KOPT-K1 (cell line): ENCODE measurements around the gene SLC14A1.

ENCODE experiments used
- H3K27ac ChIP-seq: fragments of 200-600 bp; sonication (generic); 2 replicates; pipeline ENCODE4 v1.5.1; 2016; ENCODE audit warnings: antibody characterized with exemption, mild to moderate bottlenecking, low read depth, low read length; ENCODE audit not compliant: poor library complexity, severe bottlenecking
- H3K36me3 ChIP-seq: fragments of 200-600 bp; sonication (generic); 2 replicates; pipeline ENCODE4 v1.5.1; 2017; ENCODE audit warnings: antibody characterized with exemption, mild to moderate bottlenecking, low read length, moderate library complexity; ENCODE audit not compliant: insufficient read depth
- H3K9me3 ChIP-seq: fragments of 200-600 bp; sonication (generic); 2 replicates; pipeline ENCODE4 v1.5.1; 2017; ENCODE audit warnings: antibody characterized with exemption, low read length, mild to moderate bottlenecking; ENCODE audit not compliant: insufficient read depth, poor library complexity, severe bottlenecking

The SLC14A1 gene

DNA sequence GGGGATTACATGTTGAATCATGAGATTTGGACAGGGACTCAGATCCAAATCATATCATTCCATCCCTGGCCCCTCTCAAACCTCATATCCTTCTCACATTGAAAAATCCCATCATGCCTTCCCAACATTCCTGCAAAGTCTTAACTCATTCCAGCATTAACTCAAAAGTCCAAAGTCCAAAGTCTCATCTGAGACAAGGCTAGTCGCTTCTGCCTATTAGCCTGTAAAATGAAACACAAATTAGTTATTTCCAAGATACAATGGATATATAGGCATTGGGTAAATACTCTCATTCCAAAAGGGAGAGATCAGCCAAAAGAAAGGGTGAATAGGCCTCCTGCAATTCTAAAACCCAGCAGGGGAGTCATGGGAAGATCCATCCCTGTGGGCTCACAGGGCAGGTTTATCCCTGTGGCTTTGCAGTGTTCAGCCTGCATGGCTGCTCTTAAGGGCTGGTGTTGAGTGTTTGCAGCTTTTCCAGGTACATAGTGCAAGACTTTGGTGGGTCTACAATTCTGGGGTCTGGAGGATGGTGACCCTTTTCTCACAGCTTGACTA, 21.2 kb upstream of the SLC14A1 start:
- no peaks in the 10 kb centered on the region for H3K36me3 ChIP-seq
- H3K27ac ChIP-seq = no peak overlapping the region
- peaks cover 49% of the 10 kb centered on the region for H3K9me3 ChIP-seq

DNA sequence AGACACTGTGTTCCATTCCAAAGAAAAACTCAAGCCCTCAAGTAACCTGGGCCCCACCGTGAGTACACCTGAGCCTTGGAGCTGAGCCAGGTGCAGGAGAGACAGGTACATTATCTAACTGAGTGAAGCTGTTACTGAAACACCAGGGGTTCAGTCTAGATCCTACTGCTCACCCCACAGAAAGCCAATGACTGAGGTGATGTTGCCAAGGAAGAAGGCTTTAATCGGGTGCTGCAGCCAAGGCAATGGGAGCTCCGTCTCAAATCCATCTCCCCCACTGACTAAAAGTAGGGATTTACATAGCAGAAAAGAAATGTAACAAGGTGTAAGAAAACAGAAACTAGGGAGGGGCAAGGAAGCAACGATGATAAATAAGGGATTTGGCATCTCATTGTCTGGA, 15.2 kb upstream of the SLC14A1 start:
- no peaks in the 10 kb centered on the region for H3K36me3 ChIP-seq
- peaks cover 44% of the 10 kb centered on the region for H3K9me3 ChIP-seq
- H3K27ac ChIP-seq = no peak overlapping the region

DNA sequence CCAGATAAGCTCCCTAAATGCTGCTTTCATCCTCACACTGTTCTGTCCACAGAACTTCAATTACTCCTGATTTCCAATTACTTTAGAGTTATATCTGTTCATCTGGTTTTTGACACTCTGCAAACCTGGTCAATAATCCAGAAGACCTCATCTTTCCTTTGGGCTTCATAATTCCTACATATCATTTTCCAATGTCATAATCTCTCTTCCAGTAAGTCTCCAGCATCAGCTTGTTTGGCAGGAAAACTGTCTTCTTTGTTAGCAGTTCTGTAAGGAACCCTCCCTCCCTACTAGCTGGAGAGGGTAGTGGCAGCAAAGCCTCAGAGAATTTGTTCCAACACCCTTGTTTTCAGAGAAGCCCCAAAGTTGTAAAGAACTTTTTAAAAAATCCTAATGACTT, 11.9 kb upstream of the SLC14A1 start:
- no peak overlapping the region for H3K27ac ChIP-seq
- H3K36me3 ChIP-seq = no peaks in the 10 kb centered on the region
- peaks cover 27% of the 10 kb centered on the region for H3K9me3 ChIP-seq

DNA sequence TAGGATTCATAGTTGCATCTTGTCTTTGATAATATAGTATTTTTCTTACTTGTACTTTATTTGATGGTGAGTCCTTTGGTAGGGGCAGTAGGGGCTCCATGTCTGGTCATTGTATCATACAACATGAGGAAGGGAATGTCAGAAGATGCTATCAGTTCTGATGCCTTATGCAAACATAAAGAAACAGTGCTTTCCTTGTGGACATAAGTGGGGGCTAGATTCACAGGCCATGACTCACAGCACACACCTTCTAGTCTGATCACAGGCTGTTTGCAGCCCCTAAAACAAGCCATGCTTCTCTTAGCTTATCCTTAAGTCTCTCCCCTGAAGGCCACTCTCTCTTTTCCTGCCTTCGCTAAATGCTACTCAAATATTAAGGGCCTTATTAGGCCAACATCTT, 10.7 kb upstream of the SLC14A1 start:
- H3K9me3 ChIP-seq = peaks cover 20% of the 10 kb centered on the region
- H3K27ac ChIP-seq = no peak overlapping the region

DNA sequence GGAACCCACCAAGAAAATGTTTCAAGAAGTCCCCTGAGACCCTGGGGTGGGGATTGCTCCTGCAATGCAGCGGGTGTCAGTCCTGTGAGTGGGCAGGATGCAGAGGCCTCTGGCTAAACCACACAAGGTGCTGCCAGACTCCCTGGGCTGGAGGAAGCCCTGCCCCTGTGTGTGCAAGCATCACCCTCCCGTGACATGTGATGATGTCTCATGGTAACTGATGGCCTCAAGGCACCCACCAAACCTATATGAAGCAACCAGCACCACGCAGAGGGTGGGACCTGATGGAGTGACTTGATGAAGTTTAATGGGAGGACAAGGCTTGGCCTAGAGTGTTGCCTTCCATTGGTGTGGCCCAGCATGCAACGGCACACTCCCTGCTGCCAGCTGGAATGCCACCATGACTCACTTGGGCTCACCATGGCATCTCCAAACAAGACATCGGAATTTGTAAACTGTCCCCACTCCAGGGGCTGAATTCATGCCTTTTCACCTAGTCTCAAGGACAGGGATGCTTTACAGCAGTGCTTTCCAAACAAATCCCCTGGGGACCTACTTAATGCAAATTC, 8.7 kb upstream of the SLC14A1 start:
- Histone ChIP-seq H3K27ac (no peak overlapping the region), H3K36me3 (no peaks in the 10 kb centered on the region), H3K9me3 (no peaks in the 10 kb centered on the region)

More for the DNA sequence above, 10.7 kb upstream of the SLC14A1 start:
- no peaks in the 10 kb centered on the region for H3K36me3 ChIP-seq

DNA sequence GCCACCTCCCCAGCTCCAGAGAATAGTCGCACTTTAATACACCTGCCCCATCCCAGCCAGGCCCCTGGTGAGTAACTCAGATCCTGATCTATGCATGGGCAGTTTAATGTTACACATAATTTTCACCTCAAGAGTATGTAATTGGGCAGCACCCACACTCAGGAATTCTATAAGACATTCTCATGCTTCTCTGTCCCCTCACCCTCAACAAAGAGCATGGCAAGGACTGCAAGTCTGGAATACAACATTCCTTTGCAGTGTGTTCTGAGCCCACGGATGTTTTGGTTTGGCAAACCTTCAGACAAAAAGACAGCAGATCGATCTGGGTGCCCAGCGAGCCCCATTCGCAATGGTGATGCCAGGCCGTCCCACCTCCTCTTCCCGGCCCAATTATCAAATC, 4.9 kb upstream of the SLC14A1 start:
- no peaks in the 10 kb centered on the region for H3K9me3 ChIP-seq
- H3K36me3 ChIP-seq = no peaks in the 10 kb centered on the region

DNA sequence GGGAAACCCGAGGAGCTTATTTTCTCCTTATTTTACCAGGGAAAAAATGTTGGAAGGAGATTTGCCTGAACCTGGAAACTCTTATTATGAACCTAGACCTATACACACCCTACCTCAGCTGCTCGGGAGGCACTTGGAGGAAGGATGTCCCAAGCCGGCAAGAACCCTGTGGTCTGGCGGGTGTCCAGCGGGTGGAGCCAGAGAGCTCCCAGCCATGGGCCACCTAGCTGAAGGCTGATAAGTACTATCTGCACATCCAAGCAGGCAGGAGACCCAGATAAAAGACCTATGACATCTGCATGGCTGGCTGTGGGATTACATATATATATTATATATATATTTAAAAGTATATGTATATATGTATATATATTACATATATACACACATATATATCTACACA, 1.1 kb upstream of the SLC14A1 start:
- H3K9me3 ChIP-seq = no peaks in the 10 kb centered on the region
- H3K27ac ChIP-seq = no peak overlapping the region
- H3K36me3 ChIP-seq = no peaks in the 10 kb centered on the region

More for the DNA sequence above, 4.9 kb upstream of the SLC14A1 start:
- H3K27ac ChIP-seq = no peak overlapping the region

DNA sequence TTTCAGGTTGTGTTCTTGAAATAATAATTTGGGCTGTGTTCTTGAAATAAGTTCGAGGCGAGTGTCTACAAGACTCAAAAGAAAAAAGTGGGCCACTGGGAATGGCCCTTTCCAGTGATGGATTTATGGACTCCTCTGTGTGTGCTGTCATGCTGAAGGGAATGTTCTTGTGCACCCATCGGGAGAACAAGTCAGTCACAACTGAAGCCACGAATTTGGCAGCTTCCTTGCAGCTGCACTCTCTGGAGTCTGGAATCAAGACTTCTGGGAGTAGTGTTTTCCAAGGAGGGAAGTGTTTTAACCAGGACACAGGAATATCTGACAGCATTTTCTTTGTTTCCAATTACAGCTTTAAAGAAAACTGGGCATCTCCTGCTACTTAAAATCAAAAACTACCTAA, 620 bp downstream of the SLC14A1 start:
- no peak overlapping the region for H3K27ac ChIP-seq
- no peaks in the 10 kb centered on the region for H3K36me3 ChIP-seq
- H3K9me3 ChIP-seq = no peaks in the 10 kb centered on the region

DNA sequence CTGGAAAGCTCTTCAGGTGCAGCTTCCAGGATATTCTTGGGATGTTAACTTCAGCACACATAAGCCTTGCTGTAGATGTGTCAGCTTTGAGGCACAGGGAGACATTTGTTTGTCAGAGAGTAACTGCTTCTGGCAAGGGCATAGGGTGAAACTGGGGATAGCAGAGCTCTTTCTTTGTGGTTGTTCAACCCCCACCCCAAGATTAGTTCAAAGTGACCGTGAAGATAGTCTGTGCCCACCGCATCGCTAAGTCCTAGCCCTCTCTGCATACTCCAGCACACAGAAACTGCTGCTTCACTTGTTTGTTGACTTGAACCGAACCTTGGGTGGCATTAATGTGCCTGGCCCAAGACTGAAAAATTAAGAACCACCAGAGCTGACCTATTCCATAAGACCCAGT, 1.4 kb downstream of the SLC14A1 start:
- H3K36me3 ChIP-seq = no peaks in the 10 kb centered on the region
- no peaks in the 10 kb centered on the region for H3K9me3 ChIP-seq
- H3K27ac ChIP-seq = no peak overlapping the region

DNA sequence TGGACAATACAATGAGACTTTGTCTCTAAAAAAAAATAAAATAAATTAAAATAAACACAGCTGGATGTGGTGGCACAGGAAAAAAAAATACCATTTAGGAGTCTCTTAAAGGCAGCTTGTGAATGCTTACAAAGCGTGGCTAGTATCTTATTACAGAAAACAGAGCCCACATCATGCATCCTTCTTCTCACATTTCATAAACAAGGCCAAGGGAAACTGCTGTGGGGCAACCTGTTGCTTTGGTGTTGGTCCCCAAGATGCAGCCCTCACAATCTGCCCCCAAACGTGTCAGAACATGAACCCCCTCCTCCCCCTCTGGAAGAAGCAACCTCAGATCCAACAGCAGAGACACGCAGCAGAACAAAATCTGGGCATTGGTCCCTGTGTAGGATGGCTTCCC, 2.6 kb downstream of the SLC14A1 start:
- H3K36me3 ChIP-seq = no peaks in the 10 kb centered on the region
- no peak overlapping the region for H3K27ac ChIP-seq
- H3K9me3 ChIP-seq = no peaks in the 10 kb centered on the region

DNA sequence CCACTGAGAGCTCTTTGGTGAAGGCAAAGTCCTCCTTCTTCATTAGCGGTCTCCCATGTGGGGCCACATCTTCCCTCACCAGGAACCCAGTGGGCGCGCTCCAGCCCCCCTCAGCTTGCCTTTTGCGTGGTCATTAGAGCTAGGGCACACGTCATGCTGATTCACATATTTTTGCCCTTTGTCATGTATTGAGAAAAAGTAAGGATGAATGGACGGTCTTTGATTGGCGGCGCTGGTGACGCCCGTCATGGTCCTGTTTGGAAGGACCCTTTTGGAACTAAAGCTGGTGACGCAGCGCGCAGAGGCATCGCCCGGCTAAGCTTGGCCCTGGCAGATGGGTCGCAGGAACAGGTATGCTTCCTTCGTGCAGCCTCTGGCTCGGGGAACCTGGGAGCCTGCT, 3.1 kb downstream of the SLC14A1 start:
- Histone ChIP-seq H3K9me3 (no peaks in the 10 kb centered on the region), H3K27ac (no peak overlapping the region), H3K36me3 (no peaks in the 10 kb centered on the region)

DNA sequence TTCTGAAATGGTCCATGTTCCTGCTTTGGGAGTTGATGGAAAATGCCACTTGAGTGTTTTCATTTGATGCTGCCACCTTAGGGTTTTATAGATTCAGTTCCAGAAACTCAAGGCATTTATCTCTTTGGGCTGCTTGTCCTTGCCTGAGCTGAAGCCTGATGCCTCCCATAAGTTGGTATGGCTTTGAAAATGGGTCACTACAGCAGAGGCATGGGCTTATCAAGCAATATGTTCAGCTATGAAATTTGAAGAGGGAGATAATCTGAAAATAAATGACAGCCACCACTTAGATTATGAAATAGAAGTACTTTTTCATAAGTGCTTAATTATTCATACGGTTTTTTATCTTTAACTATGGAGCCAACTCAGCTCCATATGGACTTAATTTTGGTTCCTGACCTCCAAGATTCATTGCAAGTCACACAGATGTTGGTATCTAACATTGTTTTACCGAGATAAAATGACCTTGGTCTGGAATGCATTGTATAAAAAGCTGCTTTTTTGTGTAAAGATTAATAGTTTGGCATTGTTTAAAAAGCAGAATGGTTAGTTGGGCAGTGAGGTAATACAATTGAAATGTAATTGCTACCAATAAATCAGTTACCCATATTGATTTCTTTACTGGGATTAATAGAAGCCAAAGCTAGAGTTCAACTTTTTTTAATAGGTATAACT, 4.5 kb downstream of the SLC14A1 start:
- Histone ChIP-seq H3K36me3 (no peaks in the 10 kb centered on the region), H3K9me3 (no peaks in the 10 kb centered on the region), H3K27ac (no peak overlapping the region)

DNA sequence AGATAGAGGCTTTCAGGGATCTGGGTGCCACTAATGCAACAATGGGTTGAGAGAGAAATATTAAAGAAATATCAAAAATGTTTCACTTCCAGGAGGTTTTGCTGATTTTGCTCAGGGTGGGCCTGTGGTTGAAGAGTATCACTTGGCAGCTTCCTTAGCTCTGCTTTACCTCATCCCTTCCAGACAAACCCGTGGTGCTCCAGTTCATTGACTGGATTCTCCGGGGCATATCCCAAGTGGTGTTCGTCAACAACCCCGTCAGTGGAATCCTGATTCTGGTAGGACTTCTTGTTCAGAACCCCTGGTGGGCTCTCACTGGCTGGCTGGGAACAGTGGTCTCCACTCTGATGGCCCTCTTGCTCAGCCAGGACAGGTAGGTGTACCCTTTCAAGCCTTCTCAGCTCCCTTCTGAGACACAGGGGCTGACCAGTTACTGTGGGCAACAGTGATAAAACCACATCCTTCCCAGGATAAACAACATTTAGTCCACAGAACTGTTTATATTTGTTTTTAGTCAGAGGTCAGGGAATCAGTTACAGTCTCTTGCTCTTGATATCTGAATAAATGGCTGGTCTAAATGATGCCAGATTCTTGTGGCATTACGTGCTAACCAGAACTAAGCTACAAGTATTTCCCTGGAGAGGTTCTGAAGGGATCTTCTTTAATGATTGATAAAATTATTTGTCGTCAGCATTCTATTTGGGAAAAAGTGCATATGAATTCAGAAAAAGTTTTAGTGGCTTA, 7.0 kb downstream of the SLC14A1 start:
- Histone ChIP-seq H3K36me3 (no peaks in the 10 kb centered on the region), H3K27ac (no peak overlapping the region), H3K9me3 (no peaks in the 10 kb centered on the region)

DNA sequence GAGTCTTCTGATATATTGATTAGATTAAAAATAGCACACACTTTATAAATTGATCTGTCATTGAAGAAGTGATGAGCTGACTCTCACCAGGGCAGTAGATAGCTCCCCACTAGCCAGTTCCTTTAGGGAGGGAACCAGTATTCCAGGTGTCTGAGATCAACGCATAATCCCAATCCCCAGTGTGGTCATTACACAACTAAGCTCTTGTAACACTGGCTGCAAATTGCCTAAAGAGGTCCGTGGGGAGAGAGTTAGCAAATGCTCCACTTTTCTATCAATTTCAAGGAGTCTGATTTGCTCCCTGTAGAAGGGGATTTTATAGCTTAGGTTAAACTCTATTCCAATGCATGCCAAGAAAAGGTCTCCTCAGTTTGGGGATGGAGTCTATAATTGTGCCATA, 7.7 kb downstream of the SLC14A1 start:
- H3K36me3 ChIP-seq = no peaks in the 10 kb centered on the region
- H3K27ac ChIP-seq = no peak overlapping the region
- no peaks in the 10 kb centered on the region for H3K9me3 ChIP-seq

DNA sequence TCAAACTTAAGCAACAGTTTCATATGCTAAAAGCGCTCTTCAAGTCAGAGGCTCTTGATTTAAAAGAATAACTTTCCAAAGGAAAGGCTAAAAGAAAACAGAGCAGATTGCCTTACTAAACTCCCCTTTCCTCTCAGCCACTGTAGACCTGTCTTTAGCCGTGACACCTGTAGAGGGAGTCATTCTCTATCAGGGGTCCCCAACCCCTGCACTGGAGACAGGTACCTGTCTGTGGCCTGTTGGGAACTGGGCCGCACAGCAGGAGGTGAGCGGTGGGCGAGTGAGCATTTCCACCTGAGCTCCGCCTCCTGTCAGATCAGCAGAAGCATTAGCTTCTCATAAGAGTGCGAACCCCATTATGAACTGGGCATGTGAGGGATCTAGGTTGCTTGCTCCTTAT, 9.6 kb downstream of the SLC14A1 start:
- H3K36me3 ChIP-seq = no peaks in the 10 kb centered on the region
- H3K9me3 ChIP-seq = no peaks in the 10 kb centered on the region
- H3K27ac ChIP-seq = no peak overlapping the region
